GM23248 (cell line): ENCODE data around the gene TNFRSF1A.

ENCODE experiments used
- EZH2 ChIP-seq: fragments of 200-600 bp; sonication (generic); IDR thresholded peaks from 2 replicates; pipeline ENCODE4 v1.6.1; 2018; ENCODE audit warnings: antibody characterized with exemption, mild to moderate bottlenecking; ENCODE audit not compliant: insufficient read depth, poor library complexity, severe bottlenecking
- EZH2phosphoT487 ChIP-seq: fragments of 200-600 bp; sonication (generic); IDR thresholded peaks from 2 replicates; pipeline ENCODE4 v1.6.1; 2018; ENCODE audit warnings: antibody characterized with exemption, moderate library complexity, mild to moderate bottlenecking, low read depth; ENCODE audit not compliant: insufficient read depth

DNA sequence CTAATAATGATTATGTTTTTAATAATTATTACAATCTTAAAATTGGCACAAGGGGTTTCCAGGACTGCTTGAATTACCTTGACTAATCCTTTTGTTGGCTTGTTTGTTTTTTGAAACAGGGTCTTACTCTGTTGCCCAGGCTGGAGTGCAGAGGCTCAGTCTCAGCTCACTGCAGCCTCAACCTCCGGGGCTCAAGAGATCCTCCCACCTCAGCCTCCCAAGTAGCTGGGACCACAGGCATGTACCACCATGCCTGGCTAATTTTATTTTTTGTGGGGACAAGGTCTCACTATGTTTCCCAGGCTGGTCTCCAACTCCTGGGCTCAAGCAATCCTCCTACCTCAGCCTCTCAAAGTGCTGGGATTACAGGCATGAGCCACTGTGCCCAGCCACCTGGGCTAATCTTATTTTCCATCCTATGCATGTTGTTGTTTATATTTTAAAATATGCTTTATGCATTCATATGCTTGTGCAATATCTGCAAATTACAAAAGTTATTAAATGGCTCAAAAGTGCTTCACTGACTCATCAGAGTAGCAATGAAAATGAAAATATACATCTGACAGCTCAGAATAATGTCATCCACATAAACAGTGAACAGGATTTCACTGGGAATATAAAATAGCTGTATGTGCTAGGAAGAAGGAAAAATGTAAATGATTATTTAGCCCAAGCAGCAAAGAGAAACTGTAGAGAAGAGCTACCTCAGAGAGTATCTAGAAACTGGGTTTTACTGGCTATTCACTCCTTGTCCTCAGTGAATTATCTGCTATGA, 56.2 kb downstream of the TNFRSF1A start:
- TF ChIP-seq EZH2: no peak
- no peak for TF ChIP-seq EZH2phosphoT487
